Prostate gland (tissue), 2 donors: Measurements from ENCODE around the gene WNK1.

Source experiments
- CTCF ChIP-seq, 4 experiments: fragments of 200-600 bp in 2 of 4; fragments of 450-650 bp in 2 of 4; sonication (generic) in 2 of 4; IDR thresholded peaks; 1 replicate in 3 of 4; 2 replicates in 1 of 4; pipeline ENCODE4 v1.5.1; 2016 to 2019; ENCODE audit warnings: antibody characterized with exemption in 4 of 4, mild to moderate bottlenecking in 2 of 4, moderate library complexity in 2 of 4
- POLR2A ChIP-seq: fragments of 450-650 bp; IDR thresholded peaks from one replicate; pipeline ENCODE4 v1.6.1; 2016; ENCODE audit warnings: antibody characterized with exemption, mild to moderate bottlenecking

GRCh38 chr12:716506-716905 is 35.9 kb upstream of the WNK1 start:
- TF ChIP-seq CTCF (IDR thresholded peaks at IDR 0.05) (no peak), POLR2A (no peak)
